RWPE1 (cell line): ENCODE measurements around the gene CUL3.

Experiments used
- CTCF ChIA-PET: fragments of 350-600 bp; sonication (Branson Sonifier 250); formaldehyde crosslinking; extraction: SDS; loops from one replicate; lab custom pipeline; 2021; lab: Yijun Ruan, JAX
- POLR2A ChIA-PET: fragments of 400-600 bp; formaldehyde crosslinking; extraction: SDS; loops from one replicate; lab custom pipeline; 2020; ENCODE audit warnings: antibody characterized with exemption; ENCODE audit not compliant: low non-redundant PET; lab: Yijun Ruan, JAX
- DNase-seq: peaks from one replicate; pipeline ENCODE4 v3.0.0; 2012; ENCODE audit warnings: low spot score
- H3K27ac ChIP-seq: fragments of 450-650 bp; 2 replicates; pipeline ENCODE4 v1.5.1; 2017
- TF ChIP-seq, protein P1 (sequence below): fragments of 450-650 bp; conservative IDR thresholded peaks from 2 replicates; pipeline ENCODE4 v1.5.1; 2017; ENCODE audit warnings: low read depth, mild to moderate bottlenecking

Gene CUL3

DNA sequence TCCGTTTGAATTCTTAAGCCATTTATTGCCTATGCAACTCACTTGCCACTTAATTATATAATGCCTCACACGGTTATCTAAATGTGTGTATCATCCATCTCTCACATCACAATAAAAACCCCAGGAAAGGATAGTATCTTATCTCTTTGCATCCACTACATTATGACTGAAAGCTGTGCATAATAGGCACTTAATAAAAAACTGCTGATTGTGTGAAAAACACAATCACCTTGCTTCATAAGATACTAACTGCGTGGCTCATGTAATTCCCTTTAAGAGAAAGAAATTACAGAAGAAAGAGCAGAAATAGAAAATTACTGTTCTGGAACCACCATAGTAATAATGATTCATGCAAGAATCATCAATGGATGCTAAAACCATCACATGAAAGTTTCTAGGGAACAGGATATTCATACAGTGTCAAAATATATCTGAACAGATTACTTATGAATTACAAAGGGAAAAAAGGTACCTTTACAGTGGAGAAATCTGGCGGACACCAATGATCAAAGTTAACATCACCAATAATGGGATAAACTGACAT lies 29.3 kb downstream of the CUL3 start:
- POLR2A ChIA-PET = no interaction called here
- DNase-seq = no peak
- TF ChIP-seq, protein P1, sequence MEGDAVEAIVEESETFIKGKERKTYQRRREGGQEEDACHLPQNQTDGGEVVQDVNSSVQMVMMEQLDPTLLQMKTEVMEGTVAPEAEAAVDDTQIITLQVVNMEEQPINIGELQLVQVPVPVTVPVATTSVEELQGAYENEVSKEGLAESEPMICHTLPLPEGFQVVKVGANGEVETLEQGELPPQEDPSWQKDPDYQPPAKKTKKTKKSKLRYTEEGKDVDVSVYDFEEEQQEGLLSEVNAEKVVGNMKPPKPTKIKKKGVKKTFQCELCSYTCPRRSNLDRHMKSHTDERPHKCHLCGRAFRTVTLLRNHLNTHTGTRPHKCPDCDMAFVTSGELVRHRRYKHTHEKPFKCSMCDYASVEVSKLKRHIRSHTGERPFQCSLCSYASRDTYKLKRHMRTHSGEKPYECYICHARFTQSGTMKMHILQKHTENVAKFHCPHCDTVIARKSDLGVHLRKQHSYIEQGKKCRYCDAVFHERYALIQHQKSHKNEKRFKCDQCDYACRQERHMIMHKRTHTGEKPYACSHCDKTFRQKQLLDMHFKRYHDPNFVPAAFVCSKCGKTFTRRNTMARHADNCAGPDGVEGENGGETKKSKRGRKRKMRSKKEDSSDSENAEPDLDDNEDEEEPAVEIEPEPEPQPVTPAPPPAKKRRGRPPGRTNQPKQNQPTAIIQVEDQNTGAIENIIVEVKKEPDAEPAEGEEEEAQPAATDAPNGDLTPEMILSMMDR = no peak
- H3K27ac ChIP-seq = no peak overlapping the region
- CTCF ChIA-PET = no interaction called here

DNA sequence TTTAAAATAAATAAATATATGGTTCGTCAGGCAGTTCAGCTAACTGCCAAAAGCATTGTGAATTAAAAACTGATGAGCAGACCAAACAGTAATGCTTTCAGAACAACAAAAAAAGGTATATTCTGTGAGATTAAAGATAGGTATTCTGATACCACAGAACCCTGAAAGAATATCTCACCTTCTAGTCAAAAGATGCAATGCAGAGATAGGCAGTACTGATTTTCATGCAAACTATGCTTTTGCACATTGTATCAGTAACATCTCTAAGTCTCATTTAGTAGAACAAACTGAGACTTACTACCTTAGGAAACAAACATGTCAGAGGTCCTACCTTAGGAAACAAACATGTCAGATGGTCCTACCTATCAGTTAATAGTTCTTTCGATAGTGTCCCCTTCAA lies 32.4 kb downstream of the CUL3 start:
- ChIA-PET POLR2A (no interaction called here), CTCF (no interaction called here)
- no peak overlapping the region for H3K27ac ChIP-seq
- TF ChIP-seq, protein P1 = no peak
- DNase-seq = no peak

DNA sequence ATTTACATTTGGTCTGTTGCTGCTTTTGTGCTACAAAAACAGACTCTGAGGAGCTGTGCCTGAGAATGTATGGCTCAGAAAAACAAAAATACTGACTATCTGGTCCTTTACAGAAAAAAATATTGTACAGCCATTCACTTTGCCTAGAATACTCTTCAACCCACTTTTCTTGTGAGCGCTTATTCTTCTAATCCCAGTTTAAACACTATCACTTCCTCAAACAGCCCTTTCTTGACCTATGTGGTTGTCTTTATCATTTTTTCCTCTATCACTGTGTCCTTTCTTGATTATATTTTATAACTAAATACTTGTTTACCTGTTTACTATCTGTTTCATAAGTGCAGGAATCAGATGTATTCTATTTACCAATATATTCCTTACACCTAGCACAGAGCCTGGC lies 33.5 kb downstream of the CUL3 start:
- ChIA-PET POLR2A (no interaction called here), CTCF (no interaction called here)
- DNase-seq = no peak
- H3K27ac ChIP-seq = no peak overlapping the region
- TF ChIP-seq, protein P1 = no peak

DNA sequence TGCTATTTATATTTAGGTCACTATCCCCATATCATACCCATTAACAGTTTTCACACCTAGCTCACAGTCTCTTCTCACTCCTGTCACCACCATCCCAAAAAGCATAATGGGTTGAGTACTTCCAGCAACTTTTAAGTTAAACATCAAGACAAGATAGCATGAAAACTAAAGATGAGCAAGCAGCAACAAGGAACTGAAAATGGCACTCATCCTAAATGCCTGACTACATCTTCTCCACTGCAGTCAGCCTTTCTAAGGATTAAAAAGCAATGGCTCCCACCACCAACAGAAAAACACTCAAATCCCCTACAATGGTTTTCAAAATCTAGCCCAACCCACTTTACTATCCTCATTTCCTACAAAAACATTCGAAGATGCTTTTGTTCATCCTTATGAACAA lies 38.2 kb downstream of the CUL3 start:
- CTCF ChIA-PET = no interaction called here
- POLR2A ChIA-PET = no interaction called here
- no peak overlapping the region for H3K27ac ChIP-seq
- TF ChIP-seq, protein P1 = no peak
- DNase-seq = no peak

DNA sequence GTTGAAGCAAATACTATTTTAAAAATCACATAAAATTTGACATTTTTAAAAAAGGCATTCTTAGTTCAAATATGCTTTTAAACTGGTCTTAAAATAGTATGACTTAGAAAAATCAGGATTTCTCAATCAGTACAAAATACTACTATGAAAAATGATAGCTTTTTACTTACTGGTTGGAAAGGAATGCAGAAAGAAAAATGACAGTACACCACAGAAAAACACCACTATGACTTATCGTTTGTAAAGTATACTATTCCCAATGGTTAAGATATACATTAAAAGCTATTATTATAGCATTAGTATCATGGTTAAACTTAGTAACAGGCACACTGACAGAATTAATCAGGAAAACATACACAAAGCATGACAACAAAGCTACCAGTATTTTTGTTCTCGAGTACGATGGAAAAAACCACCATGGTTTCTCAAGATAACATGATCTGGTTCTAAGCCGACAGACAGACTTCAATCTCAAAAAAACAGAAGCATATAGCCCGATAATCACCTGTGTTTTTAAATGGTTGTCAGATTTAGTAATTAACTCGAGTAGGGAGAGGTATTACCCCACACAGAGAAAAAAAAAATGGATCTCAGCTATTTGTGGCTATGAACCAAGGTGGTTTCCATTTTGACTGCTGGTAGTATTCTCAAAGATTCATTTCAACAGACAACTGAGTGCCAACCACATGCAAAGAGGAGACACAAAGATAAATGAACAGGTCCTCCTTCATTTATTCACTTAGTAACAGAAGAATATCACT lies 39.1 kb downstream of the CUL3 start:
- POLR2A ChIA-PET = no interaction called here
- DNase-seq = no peak
- TF ChIP-seq, protein P1 = no peak
- CTCF ChIA-PET = no interaction called here
- H3K27ac ChIP-seq = no peak overlapping the region

DNA sequence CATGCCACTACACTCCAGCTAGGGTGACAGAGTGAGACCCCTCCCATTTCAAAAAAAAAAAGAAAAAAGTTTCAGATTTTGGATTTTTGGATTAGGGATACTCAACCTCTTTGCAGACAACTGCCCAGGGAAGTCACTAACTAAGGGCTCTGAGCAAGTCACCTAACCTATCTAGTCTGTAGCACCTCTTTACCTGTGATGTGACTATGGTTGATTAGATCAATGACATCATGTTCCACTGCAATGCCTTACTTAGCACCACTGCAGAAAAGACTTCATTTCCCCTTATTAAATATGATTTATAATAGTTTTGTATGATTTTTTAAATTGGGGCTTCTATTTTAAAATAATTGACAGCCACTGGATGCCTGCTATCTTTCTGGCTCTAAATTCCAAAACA lies 41.2 kb downstream of the CUL3 start:
- DNase-seq = no peak
- TF ChIP-seq, protein P1 = no peak
- CTCF ChIA-PET = interaction anchor here (0.6 to 0.7 kb wide), 2 partner anchors 28 to 38 kb away, joined by 3 to 4 read pairs; no protein-coding TSS in a partner anchor
- POLR2A ChIA-PET = no interaction called here
- no peak overlapping the region for H3K27ac ChIP-seq
